ENCODE data around the gene CMPK2.

The CMPK2 gene

DNA sequence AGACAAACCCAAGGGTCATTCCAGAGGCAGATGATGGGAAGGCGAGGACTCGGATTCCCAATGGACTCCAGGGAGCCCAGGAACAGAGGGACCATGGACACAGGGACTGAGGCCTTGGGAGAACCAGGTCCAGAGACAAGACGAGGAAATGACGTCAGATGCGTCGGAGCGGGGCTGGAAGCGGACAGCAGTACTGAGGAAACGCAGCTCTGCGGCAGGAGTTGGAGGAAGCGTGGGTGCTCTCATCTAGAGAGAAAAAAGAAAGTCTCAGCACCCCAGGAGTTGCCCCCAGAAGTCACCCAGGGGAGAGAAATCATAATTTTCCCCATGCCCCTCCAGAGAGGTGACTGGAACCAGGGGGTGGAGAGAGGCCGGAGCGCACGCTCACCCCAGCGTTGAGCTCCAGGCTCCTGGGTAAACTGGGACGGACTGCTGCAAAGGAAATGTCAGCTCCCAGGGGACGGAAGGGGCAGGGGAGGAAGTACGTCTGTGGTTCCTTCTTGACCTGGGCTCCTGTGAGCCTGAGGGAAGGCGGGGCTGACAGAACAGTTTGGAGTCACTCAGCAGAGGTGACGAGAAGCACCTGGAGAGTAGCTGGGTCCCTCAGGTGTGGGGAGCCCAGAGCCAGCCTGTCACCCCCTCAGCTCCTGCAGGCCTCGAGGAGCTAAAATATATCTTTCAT lies 44.7 kb downstream of the CMPK2 start:
- TF ChIP-seq, protein P1, sequence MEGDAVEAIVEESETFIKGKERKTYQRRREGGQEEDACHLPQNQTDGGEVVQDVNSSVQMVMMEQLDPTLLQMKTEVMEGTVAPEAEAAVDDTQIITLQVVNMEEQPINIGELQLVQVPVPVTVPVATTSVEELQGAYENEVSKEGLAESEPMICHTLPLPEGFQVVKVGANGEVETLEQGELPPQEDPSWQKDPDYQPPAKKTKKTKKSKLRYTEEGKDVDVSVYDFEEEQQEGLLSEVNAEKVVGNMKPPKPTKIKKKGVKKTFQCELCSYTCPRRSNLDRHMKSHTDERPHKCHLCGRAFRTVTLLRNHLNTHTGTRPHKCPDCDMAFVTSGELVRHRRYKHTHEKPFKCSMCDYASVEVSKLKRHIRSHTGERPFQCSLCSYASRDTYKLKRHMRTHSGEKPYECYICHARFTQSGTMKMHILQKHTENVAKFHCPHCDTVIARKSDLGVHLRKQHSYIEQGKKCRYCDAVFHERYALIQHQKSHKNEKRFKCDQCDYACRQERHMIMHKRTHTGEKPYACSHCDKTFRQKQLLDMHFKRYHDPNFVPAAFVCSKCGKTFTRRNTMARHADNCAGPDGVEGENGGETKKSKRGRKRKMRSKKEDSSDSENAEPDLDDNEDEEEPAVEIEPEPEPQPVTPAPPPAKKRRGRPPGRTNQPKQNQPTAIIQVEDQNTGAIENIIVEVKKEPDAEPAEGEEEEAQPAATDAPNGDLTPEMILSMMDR (conservative IDR thresholded peaks at IDR 0.05; ENCODE audit: low read depth, low read length): no peak
- no peak overlapping the region for H3K4me3 ChIP-seq (ENCODE audit: low read length)
- DNase-seq (ENCODE audit: low read depth): no peak

DNA sequence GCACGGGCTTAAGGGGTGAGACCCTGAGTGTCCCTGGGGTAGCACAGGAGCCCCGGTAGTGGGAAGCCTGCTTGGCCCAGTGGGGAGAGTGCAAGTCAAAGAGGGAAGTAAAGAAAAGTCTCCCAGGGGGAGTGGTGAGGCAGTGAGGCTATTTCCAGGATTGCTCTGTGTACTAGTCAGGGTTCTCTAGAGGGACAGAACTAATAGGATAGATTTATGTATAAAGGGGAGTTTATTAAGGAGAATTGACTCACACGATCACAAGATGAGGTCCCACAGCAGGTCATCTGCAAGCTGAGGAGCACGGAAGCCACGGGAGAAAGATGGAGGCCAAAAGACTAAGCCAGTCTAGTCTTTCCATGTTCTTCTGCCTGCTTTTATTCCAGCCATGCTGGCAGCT lies 45.5 kb downstream of the CMPK2 start:
- no peak overlapping the region for H3K4me3 ChIP-seq (ENCODE audit: low read length)
- TF ChIP-seq, protein P1 (conservative IDR thresholded peaks at IDR 0.05; ENCODE audit: low read depth, low read length): no peak
- DNase-seq (ENCODE audit: low read depth): no peak

DNA sequence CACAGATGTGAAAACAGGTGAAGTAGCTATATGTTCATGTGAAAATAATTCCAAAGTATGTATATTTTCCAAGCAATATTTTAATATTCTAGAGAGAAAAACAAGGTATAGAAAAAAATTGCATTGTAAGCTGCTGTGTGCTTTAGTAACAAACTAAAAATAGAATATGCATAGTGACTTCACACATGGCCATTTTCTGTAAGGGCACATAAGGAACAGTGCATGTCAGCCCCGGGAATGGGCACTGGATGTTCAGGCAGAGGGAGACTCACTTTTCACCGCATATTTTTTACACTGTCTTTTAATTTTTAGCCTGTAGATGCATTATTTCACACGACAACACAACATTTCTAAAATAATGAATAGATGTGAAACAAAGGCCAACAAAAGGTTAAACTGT lies 46.0 kb downstream of the CMPK2 start:
- TF ChIP-seq, protein P1 (conservative IDR thresholded peaks at IDR 0.05; ENCODE audit: low read depth, low read length): no peak
- DNase-seq (ENCODE audit: low read depth): no peak
- no peak overlapping the region for H3K4me3 ChIP-seq (ENCODE audit: low read length)

DNA sequence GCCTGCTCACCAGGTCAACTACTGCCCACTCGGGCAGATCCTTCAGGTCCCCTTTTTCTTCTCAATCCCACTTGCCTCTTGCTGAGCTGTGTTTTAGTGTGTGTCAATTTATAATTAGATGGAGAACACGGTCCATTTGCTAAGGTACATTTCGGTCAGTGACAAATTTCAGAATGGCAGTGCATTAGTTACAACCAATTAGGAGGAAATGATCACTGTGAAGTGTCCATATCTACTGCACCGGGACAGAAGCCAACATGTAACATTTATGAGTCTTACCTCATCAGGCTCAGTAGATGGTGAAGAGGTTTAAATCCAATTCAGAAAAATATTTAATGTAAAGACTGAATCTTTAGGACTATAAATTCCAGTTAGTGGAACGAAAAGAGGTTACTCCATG lies 47.7 kb downstream of the CMPK2 start:
- no peak for DNase-seq (ENCODE audit: low read depth)
- no peak overlapping the region for H3K4me3 ChIP-seq (ENCODE audit: low read length)
- TF ChIP-seq, protein P1 (conservative IDR thresholded peaks at IDR 0.05; ENCODE audit: low read depth, low read length): no peak

DNA sequence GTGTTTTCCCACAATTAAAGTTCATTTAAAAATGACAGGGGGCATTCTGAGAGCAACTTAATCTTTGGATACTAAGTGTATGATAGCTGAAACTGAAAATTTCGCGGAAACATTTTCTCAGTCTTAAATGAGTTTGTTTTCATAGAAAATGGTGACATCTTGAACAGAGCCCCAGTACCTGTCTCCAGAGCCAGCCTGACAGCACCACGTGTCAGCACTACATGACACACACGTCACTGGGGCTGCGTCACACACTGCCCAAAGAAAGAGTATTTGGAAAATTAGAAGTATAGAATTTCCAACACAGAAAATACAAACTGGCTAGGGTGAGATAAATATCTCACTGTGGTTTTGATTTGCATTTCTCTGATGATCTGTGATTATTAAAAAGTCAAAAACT lies 50.8 kb downstream of the CMPK2 start:
- H3K4me3 ChIP-seq (ENCODE audit: low read length): no peak overlapping the region

DNA sequence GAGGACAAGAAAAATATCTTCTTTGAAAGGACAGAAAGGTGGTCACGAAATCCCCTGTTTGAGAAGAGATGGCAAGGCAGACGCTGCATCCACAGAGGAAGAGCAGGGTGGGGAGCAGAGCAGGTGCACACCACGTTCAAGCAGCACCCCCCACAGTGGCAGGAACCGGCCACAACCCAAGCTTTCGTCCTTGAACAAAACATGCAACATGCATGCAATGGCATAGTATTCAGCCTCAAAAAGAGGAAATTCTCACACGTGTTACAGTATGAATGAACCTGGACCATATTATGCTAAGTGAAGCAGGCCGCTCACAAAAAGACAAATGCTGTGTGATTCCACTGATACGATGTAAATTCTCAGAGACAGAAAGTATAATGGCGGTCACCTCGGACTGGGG lies 51.4 kb downstream of the CMPK2 start:
- TF ChIP-seq, protein P1 (conservative IDR thresholded peaks at IDR 0.05; ENCODE audit: low read depth, low read length): no peak
- DNase-seq (ENCODE audit: low read depth): no peak
- H3K4me3 ChIP-seq (ENCODE audit: low read length): no peak overlapping the region

More for the DNA sequence above, 50.8 kb downstream of the CMPK2 start:
- TF ChIP-seq, protein P1 (conservative IDR thresholded peaks at IDR 0.05; ENCODE audit: low read depth, low read length): no peak
- no peak for DNase-seq (ENCODE audit: low read depth)

DNA sequence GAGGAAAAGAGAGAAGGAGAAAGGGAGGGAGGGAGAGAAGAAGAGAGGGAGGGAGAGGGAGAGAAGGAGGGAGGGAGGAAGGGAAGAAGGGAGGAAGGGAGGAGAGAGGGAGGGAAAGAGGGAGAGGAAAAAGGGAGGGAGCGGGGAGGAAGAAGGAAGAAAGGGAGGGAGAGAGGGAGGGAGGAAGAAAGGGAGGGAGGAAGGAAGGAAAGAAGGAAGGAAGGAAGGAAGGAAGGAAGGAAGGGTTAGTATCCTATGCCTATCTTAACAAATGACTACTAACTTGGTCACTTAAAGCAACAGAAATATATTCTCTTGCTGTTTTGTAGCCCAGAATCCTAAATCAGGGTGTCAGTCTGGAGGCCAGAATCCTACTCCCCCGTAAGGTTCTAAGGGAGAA lies 52.1 kb downstream of the CMPK2 start:
- H3K4me3 ChIP-seq (ENCODE audit: low read length): no peak overlapping the region
- no peak for DNase-seq (ENCODE audit: low read depth)
- TF ChIP-seq, protein P1 (conservative IDR thresholded peaks at IDR 0.05; ENCODE audit: low read depth, low read length): no peak
